Measurements from ENCODE around the gene ZNF362. TPM values are rescaled to one million over a fixed set of nuclear protein-coding genes. Genes with fewer than 3 reads are reported as not detected.

ZNF362 gene
- total RNA-seq, 1 experiment from 2014 or later = 26.9 TPM

- no peaks in the 10 kb centered on the region for H3K36me3 ChIP-seq (ENCODE audit: control insufficient read depth, insufficient read depth, low read length)
- peak overlapping the region; percentile 87 for H3K27ac Mint-ChIP-seq (ENCODE audit: unreplicated experiment)
- DNase-seq = peak; percentile 62 to 77
- H3K4me1 Mint-ChIP-seq (ENCODE audit: low read depth, unreplicated experiment) = peaks cover 23% of the 10 kb centered on the region
- no peak for TF ChIP-seq CTCF (IDR thresholded peaks at IDR 0.05; ENCODE audit: insufficient read depth in 1 of 2, low read depth in 1 of 2, low read length in 1 of 2, severe bottlenecking in 1 of 2, unreplicated experiment in 1 of 2)
- ChIA-PET CTCF (no interaction called here), POLR2A (interaction anchor here (0.6 kb wide), 1 partner anchor 38 kb away, joined by 3 read pairs; no protein-coding TSS in a partner anchor)
- H3K9me3 Mint-ChIP-seq (ENCODE audit: unreplicated experiment) = peaks cover 12% of the 10 kb centered on the region
- H3K9me3 ChIP-seq = peaks cover 6% of the 10 kb centered on the region; the same call in 1 of the 2 replicates
- no peaks in the 10 kb centered on the region for H3K27me3 ChIP-seq (replicated peaks; ENCODE audit: control insufficient read depth, insufficient read depth, low read length)
- no peak overlapping the region for H3K4me3 ChIP-seq (ENCODE audit: low read depth, low read length)
- no peaks in the 10 kb centered on the region for H3K27me3 Mint-ChIP-seq (ENCODE audit: insufficient read depth, unreplicated experiment)
- intact Hi-C loops (cut with micrococcal nuclease; ENCODE audit: unreplicated experiment) = loop anchor here (2.0 kb wide), 2 partner anchors 15 to 39 kb away; no protein-coding TSS in a partner anchor
- peak overlapping the region; percentile 34 for H3K4me3 Mint-ChIP-seq (ENCODE audit: unreplicated experiment)
- H3K4me1 ChIP-seq = peaks cover 33% of the 10 kb centered on the region
- peaks cover 6% of the 10 kb centered on the region for H3K36me3 Mint-ChIP-seq (ENCODE audit: insufficient read depth, unreplicated experiment)
- BruUV-seq (replicated peaks) = no TSS peak
These were observed 36.2 kb upstream of the ZNF362 start for GRCh38 chr1:33219886-33220661.

DNA sequence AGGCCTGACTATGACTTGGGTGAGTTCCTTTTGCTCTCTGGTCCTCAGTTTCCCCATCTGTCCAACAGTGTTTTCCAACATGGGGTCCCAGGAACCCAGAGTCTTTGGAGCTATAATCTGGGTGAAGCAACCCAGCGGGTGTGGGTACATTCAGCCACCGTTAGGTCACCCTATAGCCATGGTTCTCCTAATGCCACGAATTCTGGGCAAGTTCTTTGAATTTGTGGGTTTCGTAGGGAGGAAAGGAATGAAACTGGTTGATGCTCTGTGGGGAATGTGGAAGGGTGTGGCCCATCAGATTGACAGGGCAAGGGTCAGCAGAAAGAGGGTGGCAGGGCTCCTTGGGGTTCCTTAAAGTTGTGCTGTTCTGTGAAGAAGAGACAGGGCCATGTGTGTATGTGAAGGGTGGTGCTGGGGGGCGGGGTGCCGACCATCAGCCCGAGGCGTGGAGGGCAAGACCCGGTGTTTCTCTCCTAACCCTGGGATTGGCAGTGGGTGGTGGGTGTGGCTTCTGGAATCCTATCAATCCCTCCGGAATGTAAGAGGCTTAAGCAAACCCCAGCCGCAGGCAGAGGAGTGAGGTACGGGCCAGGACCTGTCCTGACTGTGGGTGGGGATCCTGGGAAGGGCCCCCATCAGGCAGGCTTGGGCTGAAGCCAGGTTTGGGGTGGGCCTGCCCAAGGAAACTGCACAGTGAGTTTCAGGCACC lies 35.5 kb upstream of the ZNF362 start:
- TF ChIP-seq CTCF (IDR thresholded peaks at IDR 0.05; ENCODE audit: insufficient read depth in 1 of 2, low read depth in 1 of 2, low read length in 1 of 2, severe bottlenecking in 1 of 2, unreplicated experiment in 1 of 2) = no peak
- no peaks in the 10 kb centered on the region for H3K27me3 Mint-ChIP-seq (ENCODE audit: insufficient read depth, unreplicated experiment)
- H3K36me3 Mint-ChIP-seq (ENCODE audit: insufficient read depth, unreplicated experiment) = peaks cover 6% of the 10 kb centered on the region
- no TSS peak for BruUV-seq (replicated peaks)
- Histone ChIP-seq H3K4me1 (peaks cover 33% of the 10 kb centered on the region), H3K4me3 (ENCODE audit: low read depth, low read length) (no peak overlapping the region), H3K9me3 (peaks cover 6% of the 10 kb centered on the region; the same call in 1 of the 2 replicates), H3K27me3 (replicated peaks; ENCODE audit: control insufficient read depth, insufficient read depth, low read length) (no peaks in the 10 kb centered on the region), H3K36me3 (ENCODE audit: control insufficient read depth, insufficient read depth, low read length) (no peaks in the 10 kb centered on the region)
- H3K4me3 Mint-ChIP-seq (ENCODE audit: unreplicated experiment) = peak overlapping the region; percentile 32
- peak; percentile 74 to 92 for DNase-seq
- peaks cover 16% of the 10 kb centered on the region for H3K9me3 Mint-ChIP-seq (ENCODE audit: unreplicated experiment)
- intact Hi-C loops (cut with micrococcal nuclease; ENCODE audit: unreplicated experiment) = loop anchor here (2.0 kb wide), 1 partner anchor 14 kb away; no protein-coding TSS in a partner anchor
- ChIA-PET POLR2A (no interaction called here), CTCF (no interaction called here)
- peaks cover 23% of the 10 kb centered on the region for H3K4me1 Mint-ChIP-seq (ENCODE audit: low read depth, unreplicated experiment)
- H3K27ac Mint-ChIP-seq (ENCODE audit: unreplicated experiment) = peak overlapping the region; percentile 87

DNA sequence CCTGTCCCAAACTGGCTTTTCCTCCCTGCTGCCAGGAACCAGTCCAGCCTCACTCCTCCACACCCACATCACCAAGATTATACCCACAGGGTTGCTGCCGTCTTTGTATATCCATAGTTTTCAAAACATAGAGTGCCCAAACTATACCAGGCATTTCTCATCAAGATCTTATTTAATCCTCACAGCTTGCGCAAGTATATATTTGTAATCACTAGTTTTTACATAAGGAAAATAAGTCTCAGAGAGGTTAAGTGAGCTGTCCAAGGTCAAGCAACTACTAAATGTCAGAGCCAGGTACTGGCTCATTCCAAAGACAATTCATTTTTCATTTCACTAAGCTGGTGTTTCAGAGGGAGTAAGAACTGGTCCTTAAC lies 34.9 kb upstream of the ZNF362 start:
- Mint-ChIP-seq H3K27ac (ENCODE audit: unreplicated experiment) (peak overlapping the region; percentile 87), H3K9me3 (ENCODE audit: unreplicated experiment) (peaks cover 16% of the 10 kb centered on the region), H3K4me3 (ENCODE audit: unreplicated experiment) (peak overlapping the region; percentile 32), H3K27me3 (ENCODE audit: insufficient read depth, unreplicated experiment) (no peaks in the 10 kb centered on the region), H3K4me1 (ENCODE audit: low read depth, unreplicated experiment) (peaks cover 23% of the 10 kb centered on the region), H3K36me3 (ENCODE audit: insufficient read depth, unreplicated experiment) (peaks cover 6% of the 10 kb centered on the region)
- ChIA-PET CTCF (no interaction called here), POLR2A (no interaction called here)
- Histone ChIP-seq H3K27me3 (replicated peaks; ENCODE audit: control insufficient read depth, insufficient read depth, low read length) (no peaks in the 10 kb centered on the region), H3K4me1 (peaks cover 33% of the 10 kb centered on the region), H3K36me3 (ENCODE audit: control insufficient read depth, insufficient read depth, low read length) (no peaks in the 10 kb centered on the region), H3K4me3 (ENCODE audit: low read depth, low read length) (no peak overlapping the region), H3K9me3 (peaks cover 6% of the 10 kb centered on the region; the same call in 1 of the 2 replicates)
- no peak for TF ChIP-seq CTCF (IDR thresholded peaks at IDR 0.05; ENCODE audit: insufficient read depth in 1 of 2, low read depth in 1 of 2, low read length in 1 of 2, severe bottlenecking in 1 of 2, unreplicated experiment in 1 of 2)
- intact Hi-C loops (cut with micrococcal nuclease; ENCODE audit: unreplicated experiment) = loop anchor here (2.0 kb wide), 1 partner anchor 13 kb away; no protein-coding TSS in a partner anchor
- no peak for DNase-seq
- BruUV-seq (replicated peaks) = TSS peak; percentile 92

Data from Caco-2 (cell line).